Activated CD8-positive, alpha-beta memory T cell treated with anti-CD3 and anti-CD28 coated beads for 4 hours (primary cell): ENCODE results near the gene GAB1.

Experiments
- DNase-seq, 2 donors: peaks; one replicate each; pipeline ENCODE4 v3.0.0-alpha.2; 2020; ENCODE audit warnings: low read depth in 2 of 2

GAB1 gene

GRCh38 chr4:143389579-143390195 is 53.0 kb downstream of the GAB1 start:
- no peak for DNase-seq

GRCh38 chr4:143390764-143391163 is 54.1 kb downstream of the GAB1 start:
- DNase-seq: no peak

DNA sequence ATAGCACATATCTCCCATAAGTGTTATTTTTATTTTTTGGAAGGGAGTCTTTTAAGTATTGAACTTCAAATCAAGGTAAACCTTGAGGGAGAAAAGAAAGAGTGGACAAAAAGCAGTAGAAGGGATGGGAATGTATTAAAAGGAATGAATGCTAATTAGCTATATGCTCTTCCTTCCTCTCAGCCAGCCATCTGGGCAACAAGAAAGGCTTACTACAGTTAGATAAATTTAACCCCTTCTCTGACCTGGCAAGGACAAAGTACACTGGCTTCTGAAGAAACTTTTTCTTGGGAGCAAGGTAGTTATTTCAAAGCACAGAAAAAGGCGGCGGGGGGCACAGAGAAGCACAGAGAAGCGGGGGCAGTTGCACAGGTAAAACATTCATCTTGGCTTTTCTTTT is 54.6 kb downstream of the GAB1 start:
- DNase-seq: no peak

- no peak for DNase-seq
Observed at GRCh38 chr4:143391895-143392294, 55.2 kb downstream of the GAB1 start.

DNA sequence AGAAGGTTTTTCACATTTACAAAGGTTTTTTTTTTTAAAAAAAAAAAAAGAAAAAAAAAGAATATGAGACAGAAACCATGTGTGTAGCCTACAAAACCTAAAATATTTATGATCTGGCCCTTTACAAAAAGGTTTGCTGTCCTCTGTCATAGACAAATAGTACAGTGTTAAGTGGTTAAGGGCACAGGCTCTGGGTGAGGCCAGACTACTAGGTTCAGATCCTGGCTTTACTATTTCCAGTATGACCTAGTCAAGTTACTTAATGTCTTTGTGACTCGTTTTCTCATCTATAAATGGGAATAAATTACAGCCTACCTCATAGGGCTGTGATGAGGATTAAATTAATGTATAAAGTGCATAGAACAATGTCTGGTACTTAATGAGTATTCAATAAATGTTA is 56.5 kb downstream of the GAB1 start:
- DNase-seq: no peak

- no peak for DNase-seq
Observed at GRCh38 chr4:143394739-143395453, 58.2 kb downstream of the GAB1 start.

- no peak for DNase-seq
Observed at GRCh38 chr4:143396695-143397094, 60.0 kb downstream of the GAB1 start.

DNA sequence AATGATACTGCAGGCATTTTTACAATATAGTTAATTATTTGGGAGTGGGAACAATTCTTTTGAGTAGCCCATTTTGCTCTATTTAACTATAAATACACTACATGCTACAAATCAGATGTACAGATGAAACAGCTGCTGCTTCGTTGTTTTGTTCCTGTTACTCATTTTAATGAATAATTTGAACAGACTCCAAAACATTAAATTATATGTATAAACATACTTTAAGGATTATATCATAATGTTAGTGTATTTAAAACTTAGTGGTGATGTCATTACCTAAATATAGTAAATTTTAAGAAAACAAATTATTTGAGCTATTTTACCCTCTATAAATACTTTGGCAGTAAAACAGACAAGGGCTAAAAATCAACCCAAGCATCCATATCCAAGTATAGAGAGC is 60.7 kb downstream of the GAB1 start:
- DNase-seq: no peak

DNA sequence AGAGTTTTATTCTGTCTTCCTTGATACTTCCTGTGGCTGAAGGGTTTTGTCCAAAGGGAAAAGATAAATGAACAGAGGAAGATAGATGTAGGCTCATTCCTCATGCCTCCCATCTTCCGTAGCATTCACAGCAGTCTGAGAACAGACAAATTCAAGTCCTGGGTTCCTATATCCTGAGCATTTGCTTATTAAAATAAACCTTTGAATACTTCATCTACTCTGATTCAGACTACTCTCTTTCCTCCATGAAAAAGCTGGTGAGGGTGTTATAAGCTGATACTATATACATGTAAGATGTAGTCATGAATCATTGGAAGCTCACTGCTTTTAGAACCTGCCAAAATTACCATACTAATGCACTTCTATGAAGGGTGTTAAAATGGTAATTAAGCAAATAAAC is 61.2 kb downstream of the GAB1 start:
- no peak for DNase-seq

GRCh38 chr4:143399113-143399949 is 62.7 kb downstream of the GAB1 start:
- no peak for DNase-seq

GRCh38 chr4:143400082-143400481 is 63.4 kb downstream of the GAB1 start:
- no peak for DNase-seq

DNA sequence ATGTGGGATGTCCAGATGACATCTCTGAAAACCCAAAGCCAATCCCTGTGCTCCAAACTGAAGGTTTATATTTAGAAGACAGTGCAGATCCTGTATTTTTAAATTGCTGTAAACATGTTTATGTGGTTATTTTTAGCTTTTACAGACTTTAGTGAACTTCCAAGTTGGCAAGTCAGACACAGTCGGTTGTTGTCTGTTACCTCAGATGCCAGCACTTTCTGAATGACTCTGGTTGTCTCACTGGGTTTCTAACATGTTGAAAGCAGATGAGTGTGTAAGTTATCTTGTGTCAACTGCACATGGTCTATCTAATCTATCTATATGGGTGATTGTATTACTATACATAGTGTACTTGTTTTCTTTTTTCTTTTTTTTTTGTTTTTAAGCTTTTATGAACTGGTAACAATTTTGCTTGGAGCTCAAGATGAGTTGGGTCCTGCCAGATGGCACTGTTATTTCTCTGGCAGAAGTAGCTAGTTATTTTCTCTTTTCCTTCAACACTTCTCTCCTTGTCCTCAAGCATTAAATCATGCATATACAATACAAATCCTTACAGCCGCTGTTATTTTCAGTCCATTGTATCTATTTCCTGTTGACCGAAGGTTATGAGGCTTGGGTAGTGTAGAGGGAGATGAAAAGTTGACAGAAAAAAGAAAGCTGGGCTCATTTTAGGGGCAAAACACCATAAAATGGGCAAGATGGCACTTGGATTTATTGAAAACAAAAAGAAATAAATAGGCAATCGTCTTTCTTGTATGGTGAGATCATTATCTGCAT is 66.3 kb downstream of the GAB1 start:
- no peak for DNase-seq

GRCh38 chr4:143403553-143403820 is 66.8 kb downstream of the GAB1 start:
- DNase-seq: no peak

GRCh38 chr4:143404555-143404954 is 67.9 kb downstream of the GAB1 start:
- DNase-seq: no peak

- DNase-seq: no peak
Observed at GRCh38 chr4:143405075-143405730, 68.5 kb downstream of the GAB1 start.

DNA sequence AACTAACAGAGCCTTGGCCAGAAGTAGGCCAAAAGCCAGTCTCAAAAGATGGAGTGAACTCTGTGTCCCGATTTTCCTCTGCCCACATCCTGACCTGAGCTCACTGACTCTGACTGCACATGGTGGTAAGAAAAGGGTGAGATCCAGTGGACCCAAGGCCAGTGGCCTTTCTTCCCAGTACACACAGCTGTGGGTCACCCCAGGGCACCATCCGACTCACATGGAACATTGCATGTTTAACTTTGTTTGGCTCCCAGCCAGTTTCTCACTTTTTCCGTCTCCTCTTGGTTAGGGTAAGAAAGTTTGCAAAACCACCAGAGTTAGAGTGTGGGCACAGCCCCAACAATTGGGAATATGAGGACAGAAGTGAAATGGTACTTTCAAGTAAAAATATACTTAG is 69.8 kb downstream of the GAB1 start:
- no peak for DNase-seq

GRCh38 chr4:143407474-143407873 is 70.8 kb downstream of the GAB1 start:
- DNase-seq: no peak

GRCh38 chr4:143407888-143408287 is 71.2 kb downstream of the GAB1 start:
- no peak for DNase-seq

GRCh38 chr4:143410015-143410414 is 73.3 kb downstream of the GAB1 start:
- no peak for DNase-seq

GRCh38 chr4:143411527-143412419 is 75.1 kb downstream of the GAB1 start:
- DNase-seq: no peak

DNA sequence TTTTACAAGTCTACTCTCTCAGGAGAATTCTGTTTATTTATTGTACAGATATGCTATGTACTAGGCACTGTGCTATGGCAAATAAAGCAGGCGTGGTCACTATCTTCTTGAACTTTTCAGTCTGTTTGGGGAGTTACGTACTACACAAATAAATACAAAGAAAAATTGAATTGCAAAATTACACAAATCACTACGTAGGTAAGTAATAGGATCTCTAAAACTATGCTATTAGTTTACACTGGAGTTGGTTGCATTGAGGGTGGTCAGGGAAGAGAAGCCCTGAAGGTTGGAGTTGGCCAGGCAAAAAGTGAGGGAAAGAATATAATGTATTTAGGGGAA is 75.7 kb downstream of the GAB1 start:
- no peak for DNase-seq
